Measurements from ENCODE around the gene AKAP6.

DNA sequence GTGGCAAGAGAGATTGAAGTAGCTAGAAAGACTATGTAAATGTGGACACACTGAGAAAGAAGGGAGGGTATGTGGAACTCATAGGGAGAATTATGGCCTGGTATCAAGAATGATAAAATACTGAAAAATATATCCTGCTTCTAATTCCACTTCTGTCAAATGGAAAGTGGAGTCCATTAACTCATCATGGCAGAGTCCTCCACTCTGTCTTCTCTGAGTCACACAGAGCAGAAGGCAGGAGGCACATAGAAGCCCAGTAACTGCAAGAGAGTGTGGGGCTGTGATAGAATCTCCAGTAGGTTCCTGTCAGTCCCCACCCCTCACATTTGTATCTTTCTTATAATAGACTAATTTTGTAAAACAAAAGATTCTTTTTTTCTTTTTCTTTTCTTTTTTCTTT, 223.7 kb downstream of the AKAP6 start:
- TF ChIP-seq EZH2phosphoT487 (IDR thresholded peaks at IDR 0.05; ENCODE audit: unreplicated experiment) (no peak), POLR2AphosphoS5 (IDR thresholded peaks at IDR 0.05; ENCODE audit: low read depth) (no peak), STAT1 (IDR thresholded peaks at IDR 0.05; ENCODE audit: unreplicated experiment) (no peak), EZH2 (IDR thresholded peaks at IDR 0.05; ENCODE audit: low read depth, unreplicated experiment) (no peak), JUNB (IDR thresholded peaks at IDR 0.05; ENCODE audit: unreplicated experiment) (no peak), CREB1 (CRISPR knock-in tag; IDR thresholded peaks at IDR 0.05; ENCODE audit: low read depth) (no peak), ZNF462 (CRISPR knock-in tag; IDR thresholded peaks at IDR 0.05) (no peak), NANOG (IDR thresholded peaks at IDR 0.05; ENCODE audit: borderline replicate concordance) (no peak)
- TF ChIP-seq, protein P1, sequence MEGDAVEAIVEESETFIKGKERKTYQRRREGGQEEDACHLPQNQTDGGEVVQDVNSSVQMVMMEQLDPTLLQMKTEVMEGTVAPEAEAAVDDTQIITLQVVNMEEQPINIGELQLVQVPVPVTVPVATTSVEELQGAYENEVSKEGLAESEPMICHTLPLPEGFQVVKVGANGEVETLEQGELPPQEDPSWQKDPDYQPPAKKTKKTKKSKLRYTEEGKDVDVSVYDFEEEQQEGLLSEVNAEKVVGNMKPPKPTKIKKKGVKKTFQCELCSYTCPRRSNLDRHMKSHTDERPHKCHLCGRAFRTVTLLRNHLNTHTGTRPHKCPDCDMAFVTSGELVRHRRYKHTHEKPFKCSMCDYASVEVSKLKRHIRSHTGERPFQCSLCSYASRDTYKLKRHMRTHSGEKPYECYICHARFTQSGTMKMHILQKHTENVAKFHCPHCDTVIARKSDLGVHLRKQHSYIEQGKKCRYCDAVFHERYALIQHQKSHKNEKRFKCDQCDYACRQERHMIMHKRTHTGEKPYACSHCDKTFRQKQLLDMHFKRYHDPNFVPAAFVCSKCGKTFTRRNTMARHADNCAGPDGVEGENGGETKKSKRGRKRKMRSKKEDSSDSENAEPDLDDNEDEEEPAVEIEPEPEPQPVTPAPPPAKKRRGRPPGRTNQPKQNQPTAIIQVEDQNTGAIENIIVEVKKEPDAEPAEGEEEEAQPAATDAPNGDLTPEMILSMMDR (conservative IDR thresholded peaks at IDR 0.05; ENCODE audit: low read depth in 2 of 2) = no peak
- TF ChIP-seq, protein P2, sequence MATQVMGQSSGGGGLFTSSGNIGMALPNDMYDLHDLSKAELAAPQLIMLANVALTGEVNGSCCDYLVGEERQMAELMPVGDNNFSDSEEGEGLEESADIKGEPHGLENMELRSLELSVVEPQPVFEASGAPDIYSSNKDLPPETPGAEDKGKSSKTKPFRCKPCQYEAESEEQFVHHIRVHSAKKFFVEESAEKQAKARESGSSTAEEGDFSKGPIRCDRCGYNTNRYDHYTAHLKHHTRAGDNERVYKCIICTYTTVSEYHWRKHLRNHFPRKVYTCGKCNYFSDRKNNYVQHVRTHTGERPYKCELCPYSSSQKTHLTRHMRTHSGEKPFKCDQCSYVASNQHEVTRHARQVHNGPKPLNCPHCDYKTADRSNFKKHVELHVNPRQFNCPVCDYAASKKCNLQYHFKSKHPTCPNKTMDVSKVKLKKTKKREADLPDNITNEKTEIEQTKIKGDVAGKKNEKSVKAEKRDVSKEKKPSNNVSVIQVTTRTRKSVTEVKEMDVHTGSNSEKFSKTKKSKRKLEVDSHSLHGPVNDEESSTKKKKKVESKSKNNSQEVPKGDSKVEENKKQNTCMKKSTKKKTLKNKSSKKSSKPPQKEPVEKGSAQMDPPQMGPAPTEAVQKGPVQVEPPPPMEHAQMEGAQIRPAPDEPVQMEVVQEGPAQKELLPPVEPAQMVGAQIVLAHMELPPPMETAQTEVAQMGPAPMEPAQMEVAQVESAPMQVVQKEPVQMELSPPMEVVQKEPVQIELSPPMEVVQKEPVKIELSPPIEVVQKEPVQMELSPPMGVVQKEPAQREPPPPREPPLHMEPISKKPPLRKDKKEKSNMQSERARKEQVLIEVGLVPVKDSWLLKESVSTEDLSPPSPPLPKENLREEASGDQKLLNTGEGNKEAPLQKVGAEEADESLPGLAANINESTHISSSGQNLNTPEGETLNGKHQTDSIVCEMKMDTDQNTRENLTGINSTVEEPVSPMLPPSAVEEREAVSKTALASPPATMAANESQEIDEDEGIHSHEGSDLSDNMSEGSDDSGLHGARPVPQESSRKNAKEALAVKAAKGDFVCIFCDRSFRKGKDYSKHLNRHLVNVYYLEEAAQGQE (IDR thresholded peaks at IDR 0.05; ENCODE audit: unreplicated experiment) = no peak

All from GM23338 (cell line).